Fibroblast of the conjunctiva (primary cell): ENCODE data around the gene ARL6.
"Not testable (repeated sequence)": the region's sequence is repeated elsewhere in the genome, so short reads cannot be mapped to it uniquely, and the experiment has no call there.

Experiments
- DNase-seq: peaks from one replicate; pipeline ENCODE4 v3.0.0-alpha.2; 2010; ENCODE audit warnings: low read depth

The ARL6 gene

DNA sequence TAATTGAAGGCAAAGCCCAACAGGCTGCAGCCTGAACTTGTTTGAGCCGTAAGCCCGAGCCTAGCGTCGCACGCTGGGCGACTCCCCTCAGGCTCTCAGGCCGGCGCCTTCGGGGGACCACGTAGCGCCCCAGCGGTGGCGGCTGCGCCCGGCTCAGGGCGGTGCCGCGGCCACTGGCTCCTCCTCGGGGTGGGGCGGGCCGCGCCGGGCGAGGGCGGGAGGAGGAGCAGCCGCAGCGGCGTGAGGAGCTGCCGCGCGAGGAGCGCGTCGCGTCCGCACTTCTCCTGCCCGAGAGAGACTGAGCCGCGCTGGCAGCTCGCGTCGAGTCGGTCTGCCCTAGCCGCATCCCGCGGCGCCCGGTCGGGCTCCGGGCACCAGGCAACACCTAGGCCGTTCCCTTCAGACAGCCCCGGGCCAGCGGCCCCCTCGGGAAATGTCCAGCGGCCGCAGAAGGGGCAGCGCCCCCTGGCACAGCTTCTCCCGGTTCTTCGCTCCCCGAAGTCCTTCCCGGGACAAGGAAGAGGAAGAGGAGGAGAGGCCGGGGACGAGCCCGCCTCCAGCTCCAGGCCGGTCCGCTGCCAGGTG lies 57.3 kb downstream of the ARL6 start, which contains the start of gene CRYBG3:
CRYBG3 (plus strand) TSS at position 238 of the 585 bp plus-strand sequence; CDS start at position 434, 196 bp downstream.
- peak; percentile 52 for DNase-seq

GRCh38 chr3:97822359-97822775 lies 57.8 kb downstream of the ARL6 start:
- DNase-seq: no peak

DNA sequence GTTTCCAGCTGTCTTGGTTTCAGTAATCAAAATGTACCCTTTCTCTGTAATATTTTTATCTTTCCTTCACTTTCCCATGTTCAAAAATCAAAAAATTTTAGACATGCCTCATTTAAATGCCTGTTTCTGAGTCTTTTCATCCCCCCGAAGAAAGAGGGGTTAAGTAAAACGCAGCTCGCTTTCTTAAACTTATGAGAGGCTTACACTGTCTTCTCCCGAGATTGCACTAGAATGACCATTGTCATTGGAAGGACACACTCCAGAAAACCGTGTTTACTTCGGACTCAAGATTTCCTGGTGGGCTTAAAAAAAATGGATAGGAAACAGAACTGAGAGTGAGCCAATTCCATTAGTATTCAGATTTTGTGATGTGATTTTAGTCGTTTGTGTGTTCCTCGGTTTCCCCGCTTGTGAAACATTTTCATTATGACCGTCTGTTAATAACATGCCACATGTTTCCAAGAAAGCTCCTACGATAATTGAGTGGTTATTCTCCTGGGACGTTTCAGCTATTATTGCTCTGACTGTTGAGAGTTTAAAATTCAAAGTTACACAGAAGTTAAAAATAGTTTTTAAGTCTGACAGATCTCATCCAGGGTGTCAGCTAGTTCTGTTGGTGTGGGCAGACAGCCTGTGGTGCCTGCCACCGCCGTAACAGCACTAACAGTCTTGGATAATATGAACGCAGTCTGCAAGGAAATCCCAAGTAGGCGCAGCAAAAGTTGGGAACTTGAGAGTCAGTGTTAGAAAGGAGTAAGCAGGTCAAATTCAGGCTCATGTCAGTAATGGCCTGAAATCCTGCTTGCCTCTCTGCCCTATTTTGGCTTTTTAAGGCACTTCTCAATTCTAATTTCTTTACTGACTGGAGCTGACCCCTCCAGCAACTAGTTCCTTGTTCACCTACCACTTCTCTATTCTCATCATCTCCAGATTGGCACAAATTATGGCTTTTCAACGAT lies 58.8 kb downstream of the ARL6 start:
- DNase-seq: no peak

GRCh38 chr3:97825101-97825500 lies 60.5 kb downstream of the ARL6 start:
- DNase-seq: no peak

DNA sequence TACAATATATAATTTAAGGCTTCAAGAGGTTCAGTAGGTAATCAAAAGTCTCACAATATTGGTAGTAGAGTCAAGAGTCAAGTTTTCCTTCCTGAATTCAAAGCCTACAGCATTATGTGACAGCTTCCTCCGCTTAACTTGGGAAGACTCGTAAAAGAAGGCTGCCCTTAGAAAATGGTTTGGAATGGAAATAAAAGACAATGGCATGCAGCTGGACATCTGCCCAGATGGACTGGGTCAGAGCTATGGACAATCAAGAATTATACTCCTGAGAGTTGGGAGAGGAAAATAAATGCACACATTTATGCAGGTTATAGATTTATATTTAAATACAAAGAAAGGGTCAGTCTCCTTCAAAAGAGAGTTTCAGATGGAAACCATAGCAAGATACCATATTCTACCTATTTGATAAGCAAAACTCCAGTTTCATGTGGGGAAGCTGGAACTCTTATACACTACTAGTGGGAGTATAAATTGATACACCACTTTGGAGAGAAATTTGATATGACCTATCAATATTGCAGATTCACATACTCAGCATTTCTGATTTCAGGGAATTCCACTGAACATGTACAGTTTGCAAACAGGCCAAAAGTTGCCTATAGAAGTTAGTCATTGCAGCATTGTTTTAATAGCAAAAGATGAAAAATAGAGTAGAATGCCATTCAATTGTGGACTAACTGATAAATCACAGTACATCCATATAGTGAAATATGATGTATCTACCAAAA lies 63.3 kb downstream of the ARL6 start:
- DNase-seq: no peak

DNA sequence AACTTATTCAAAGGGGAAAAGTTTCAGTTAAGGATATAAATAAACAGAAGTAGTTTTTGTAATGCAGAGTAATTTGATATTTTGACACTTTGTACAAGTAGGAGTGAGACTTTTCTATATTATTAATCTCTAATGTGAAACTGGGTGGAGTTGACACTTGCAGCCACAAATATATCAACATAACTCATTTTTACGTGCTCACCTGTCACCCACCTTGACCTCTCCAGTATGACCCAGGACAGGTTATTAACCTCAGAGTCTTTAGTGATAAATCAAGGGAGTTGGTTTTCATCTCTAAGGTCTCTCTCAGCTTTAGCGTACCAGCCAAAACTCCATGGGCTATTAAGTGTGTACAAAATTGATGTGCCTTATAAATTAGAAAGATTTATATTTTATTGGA lies 64.6 kb downstream of the ARL6 start:
- DNase-seq: no peak

GRCh38 chr3:97830638-97831037 lies 66.1 kb downstream of the ARL6 start:
- no peak for DNase-seq

DNA sequence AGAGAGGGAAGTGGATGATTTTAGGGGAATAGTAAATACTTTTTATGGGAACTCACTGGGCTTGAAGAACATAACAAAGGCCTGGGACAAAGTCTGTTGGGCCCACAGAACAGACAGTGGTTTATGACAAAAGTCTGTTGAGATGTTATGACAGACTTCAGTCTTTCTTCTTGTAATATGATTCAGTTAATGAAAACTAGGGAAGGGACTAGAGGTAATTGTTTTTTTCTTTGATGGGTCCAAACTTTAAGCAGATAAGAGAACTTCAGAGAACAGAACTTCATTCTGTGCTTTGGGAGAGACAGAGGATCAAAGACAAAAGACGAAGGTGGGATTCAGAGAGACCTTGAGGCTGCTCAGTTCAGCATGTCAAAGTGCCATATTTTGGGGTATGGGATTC lies 66.6 kb downstream of the ARL6 start:
- DNase-seq: no peak

- DNase-seq: not testable (repeated sequence)
Observed at GRCh38 chr3:97833184-97833583, 68.6 kb downstream of the ARL6 start.

DNA sequence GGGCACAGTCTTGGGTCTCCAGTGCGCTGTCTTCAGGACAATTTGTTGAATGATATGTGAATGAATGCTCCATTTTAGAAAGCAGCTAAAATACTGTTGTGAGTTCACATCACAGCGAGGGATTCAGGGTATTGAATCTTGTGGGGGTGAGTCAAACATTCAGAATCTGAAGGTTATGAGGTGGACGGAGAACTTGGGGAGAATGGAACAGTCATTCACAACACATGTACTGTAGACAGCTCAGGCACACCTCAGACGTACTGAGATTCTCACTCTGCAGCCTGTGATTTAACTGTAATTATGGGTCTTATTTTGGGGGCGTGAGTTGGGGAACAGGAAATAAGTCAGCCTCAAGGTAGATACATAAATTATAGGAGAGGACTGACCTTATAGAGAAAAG lies 71.2 kb downstream of the ARL6 start:
- DNase-seq: no peak

- no peak for DNase-seq
Observed at GRCh38 chr3:97838393-97838792, 73.8 kb downstream of the ARL6 start.

DNA sequence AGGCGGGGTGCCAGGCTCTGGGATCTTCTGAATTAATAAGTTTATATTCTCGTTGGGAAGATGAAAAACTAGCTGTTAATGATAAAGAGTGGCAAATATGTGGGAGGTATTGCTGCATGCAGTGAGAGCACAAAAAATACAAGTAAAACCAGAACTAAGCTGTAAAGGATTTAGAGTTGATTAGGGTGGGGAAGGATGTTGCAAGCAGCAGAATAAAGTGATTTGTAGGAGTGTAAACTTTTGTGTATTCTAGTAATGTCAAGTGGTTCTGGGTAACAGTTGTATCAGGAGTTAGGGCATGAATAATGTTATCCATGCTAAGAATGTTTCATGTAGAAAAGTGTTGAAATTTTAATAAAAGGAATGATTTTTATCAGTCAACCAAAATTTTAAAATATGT lies 75.4 kb downstream of the ARL6 start:
- no peak for DNase-seq

- no peak for DNase-seq
Observed at GRCh38 chr3:97841304-97841703, 76.7 kb downstream of the ARL6 start.

DNA sequence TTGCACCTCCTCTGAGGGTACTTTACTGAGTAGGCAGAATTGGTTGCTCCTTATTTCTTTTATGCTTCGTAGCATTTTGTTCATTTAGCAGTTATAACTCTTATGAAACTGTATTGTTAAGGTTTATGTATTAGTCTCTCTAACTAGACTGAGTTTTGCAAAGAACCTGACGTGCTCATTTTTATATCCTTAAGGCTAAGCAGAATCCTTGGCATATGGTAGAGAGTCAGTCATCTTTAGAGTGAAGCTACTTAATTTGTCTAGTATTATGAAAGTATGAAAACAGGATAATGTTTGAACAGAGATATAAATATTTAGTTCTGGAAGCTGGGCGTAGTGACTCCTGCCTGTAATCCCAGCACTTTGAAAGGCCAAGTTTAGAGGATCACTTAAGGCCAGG lies 77.4 kb downstream of the ARL6 start:
- DNase-seq: no peak

- DNase-seq: no peak
Observed at GRCh38 chr3:97848779-97849178, 84.2 kb downstream of the ARL6 start.
